Bronchial epithelial cell (primary cell): ENCODE data around the gene FKBP15. TPM values are rescaled to one million over a fixed set of nuclear protein-coding genes. Genes with fewer than 3 reads are reported as not detected.
"Not testable (repeated sequence)": the region's sequence is repeated elsewhere in the genome, so short reads cannot be mapped to it uniquely, and the experiment has no call there.

ENCODE experiments used
- DNase-seq: peaks from one replicate; pipeline ENCODE4 v3.0.0-alpha.2; 2010; ENCODE audit warnings: low read depth
- FAIRE-seq: peaks from 2 replicates; lab custom pipeline; 2011; peaks lifted over from hg19 to GRCh38; lab: Jason Lieb, UNC
- H3K27me3 ChIP-seq: 2 replicates; pipeline ENCODE4 v1.5.1; 2011; ENCODE audit warnings: low read length; ENCODE audit not compliant: control insufficient read depth, insufficient read depth
- H3K36me3 ChIP-seq: 2 replicates; pipeline ENCODE4 v1.5.1; 2011; ENCODE audit warnings: low read length; ENCODE audit not compliant: control insufficient read depth, insufficient read depth
- H3K4me3 ChIP-seq: 2 replicates; pipeline ENCODE4 v1.5.1; 2011; ENCODE audit warnings: mild to moderate bottlenecking, low read depth, low read length, control low read depth
- total RNA-seq: library from RNA; depleted of rRNA; stranded (reverse); fragments of >200 nt; gene quantifications from 2 replicates; pipeline ENCODE4 v1.2.1, GENCODE V29; 2014
- TF ChIP-seq, protein P1 (sequence below): IDR thresholded peaks from 2 replicates; pipeline ENCODE4 v1.5.1; 2011; ENCODE audit warnings: mild to moderate bottlenecking, moderate library complexity, low read length, control low read depth, inconsistent platforms; ENCODE audit not compliant: insufficient read depth, severe bottlenecking

The FKBP15 gene
- total RNA-seq, 1 donor from 2014 or later: 11.1 TPM

DNA sequence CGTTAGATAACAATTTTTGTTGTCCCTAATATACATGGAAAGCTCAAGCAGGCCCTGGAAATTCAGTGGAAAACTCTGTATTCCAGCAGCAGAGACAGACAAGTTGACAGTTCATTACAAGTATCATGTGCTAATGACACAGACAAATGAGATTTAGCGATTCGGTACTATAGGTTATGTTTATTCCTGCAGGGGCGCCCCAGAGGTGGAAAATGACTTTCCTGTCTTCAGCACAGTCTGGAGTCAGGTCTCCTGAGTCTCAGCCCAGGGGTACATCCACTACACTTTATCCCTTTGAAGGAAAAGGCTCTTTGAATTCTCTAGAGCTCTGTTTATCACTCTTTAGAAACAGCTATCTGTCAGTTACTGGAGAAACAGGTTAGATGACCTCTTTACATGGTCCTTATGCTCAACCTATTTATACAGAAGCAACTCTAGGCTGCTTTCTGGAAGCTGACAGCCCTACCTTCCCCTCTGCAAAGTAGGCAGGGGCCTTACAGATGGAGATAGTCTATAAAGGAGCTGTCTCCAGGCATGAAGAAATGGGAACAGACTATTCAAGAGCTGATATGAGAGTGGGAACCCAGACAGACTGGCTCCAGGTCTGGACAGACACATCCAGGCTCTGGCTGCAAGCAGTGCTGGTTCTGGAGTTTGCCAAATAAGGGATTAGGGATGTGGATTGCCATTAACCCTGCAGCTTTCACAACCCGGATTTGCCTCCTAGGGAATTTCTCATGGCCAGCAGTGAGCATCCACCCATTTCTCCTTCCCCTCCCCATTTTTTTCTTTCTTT lies 77.4 kb downstream of the FKBP15 start:
- peaks cover 1% of the 10 kb centered on the region for H3K27me3 ChIP-seq
- DNase-seq (no peak), FAIRE-seq (no peak)
- TF ChIP-seq, protein P1, sequence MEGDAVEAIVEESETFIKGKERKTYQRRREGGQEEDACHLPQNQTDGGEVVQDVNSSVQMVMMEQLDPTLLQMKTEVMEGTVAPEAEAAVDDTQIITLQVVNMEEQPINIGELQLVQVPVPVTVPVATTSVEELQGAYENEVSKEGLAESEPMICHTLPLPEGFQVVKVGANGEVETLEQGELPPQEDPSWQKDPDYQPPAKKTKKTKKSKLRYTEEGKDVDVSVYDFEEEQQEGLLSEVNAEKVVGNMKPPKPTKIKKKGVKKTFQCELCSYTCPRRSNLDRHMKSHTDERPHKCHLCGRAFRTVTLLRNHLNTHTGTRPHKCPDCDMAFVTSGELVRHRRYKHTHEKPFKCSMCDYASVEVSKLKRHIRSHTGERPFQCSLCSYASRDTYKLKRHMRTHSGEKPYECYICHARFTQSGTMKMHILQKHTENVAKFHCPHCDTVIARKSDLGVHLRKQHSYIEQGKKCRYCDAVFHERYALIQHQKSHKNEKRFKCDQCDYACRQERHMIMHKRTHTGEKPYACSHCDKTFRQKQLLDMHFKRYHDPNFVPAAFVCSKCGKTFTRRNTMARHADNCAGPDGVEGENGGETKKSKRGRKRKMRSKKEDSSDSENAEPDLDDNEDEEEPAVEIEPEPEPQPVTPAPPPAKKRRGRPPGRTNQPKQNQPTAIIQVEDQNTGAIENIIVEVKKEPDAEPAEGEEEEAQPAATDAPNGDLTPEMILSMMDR: no peak
- no peaks in the 10 kb centered on the region for H3K36me3 ChIP-seq
- H3K4me3 ChIP-seq: no peak overlapping the region

DNA sequence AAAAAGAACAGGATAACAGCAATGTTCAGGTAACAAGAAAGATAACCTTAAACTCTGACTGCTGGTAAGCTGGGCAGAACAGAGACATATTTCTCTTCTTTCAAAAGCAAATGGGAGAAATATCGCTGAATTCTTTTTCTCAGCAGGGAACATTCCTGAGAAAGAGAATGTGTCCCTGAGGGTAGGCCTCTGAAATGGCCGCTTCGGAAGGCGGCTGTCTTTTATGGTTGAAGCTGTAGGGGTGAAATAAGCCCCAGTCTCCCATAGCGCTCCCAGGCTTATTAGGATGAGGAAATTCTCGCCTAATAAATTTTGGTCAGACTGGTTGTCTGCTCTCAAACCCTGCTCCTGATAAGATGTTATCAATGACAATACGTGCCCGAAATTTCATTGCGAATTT lies 80.2 kb downstream of the FKBP15 start:
- DNase-seq, H3K36me3 ChIP-seq, H3K27me3 ChIP-seq, FAIRE-seq, H3K4me3 ChIP-seq: not testable (repeated sequence)

DNA sequence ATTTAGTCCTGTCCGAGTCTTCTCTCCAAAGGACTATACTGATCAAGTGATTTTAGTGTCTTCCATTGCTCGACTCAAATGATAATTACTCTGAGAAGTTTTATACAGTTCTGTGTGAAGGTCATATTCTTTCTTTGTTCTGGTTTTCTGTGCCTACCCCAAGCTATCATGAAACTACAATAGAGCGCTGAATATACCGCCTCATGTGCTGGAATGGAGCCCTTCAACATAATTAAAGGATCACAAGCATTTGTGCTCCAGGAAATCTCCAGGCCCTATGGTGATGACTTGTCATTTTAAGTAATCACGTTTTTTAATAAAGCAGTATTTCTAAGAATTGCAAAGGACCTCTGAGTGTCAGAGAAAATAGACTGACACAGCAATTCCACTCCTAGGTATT lies 81.1 kb downstream of the FKBP15 start:
- Histone ChIP-seq H3K27me3 (peaks cover 2% of the 10 kb centered on the region), H3K36me3 (no peaks in the 10 kb centered on the region), H3K4me3 (no peak overlapping the region)
- FAIRE-seq: no peak
- DNase-seq: no peak
- TF ChIP-seq, protein P1: no peak

DNA sequence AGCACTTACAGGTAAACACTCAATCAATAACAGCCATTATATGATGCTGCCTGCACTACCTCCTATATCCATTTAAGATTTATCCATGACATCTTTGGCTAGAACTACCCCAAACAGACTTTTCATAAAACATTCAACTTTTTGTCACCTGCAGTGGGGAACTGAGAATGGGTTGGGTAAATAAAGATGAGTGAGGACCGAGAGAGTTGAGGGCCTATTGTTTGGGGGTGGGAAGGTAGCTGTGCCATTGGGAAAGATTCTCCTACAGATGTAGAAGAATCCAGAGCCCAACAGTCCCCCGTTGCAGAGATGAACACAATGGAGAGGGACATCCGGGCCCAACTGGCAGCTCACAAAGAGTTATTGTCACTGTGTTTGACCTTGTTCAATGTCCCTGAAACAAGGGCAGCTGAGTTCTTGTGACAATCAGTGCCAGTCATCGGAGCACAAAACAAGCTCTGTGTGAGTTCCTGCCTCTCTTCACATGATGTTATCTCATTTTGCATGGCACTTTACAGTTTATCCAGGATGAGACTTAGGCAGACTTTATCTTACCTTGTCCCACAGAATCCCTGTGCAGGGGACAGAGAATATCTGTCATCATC lies 81.8 kb downstream of the FKBP15 start:
- Histone ChIP-seq H3K4me3 (no peak overlapping the region), H3K27me3 (peaks cover 2% of the 10 kb centered on the region), H3K36me3 (no peaks in the 10 kb centered on the region)
- TF ChIP-seq, protein P1: no peak
- DNase-seq (no peak), FAIRE-seq (no peak)

DNA sequence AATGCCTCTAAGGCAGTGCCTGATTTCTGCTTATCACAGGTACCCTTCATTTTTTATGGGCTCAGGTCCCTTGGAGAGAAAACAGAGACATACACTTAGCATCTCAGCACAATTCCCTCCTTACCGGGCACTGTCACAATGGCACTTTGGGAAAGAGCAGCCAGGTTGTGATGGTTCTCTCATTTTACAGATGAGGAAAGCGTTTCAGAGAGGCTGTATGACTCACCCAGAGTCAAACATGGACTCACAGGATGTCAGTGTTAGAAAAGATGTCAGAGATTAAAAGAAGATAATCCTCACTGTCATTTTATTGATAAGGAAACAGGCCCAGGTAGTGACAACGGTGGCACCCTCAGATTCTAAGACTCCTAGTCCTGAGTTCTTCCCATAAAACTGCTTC lies 82.3 kb downstream of the FKBP15 start:
- TF ChIP-seq, protein P1: no peak
- Histone ChIP-seq H3K4me3 (no peak overlapping the region), H3K27me3 (peaks cover 2% of the 10 kb centered on the region), H3K36me3 (no peaks in the 10 kb centered on the region)
- no peak for FAIRE-seq
- DNase-seq: no peak
